Loucy (cell line): Measurements from ENCODE around the gene VASH2.
"Not testable (repeated sequence)": the region's sequence is repeated elsewhere in the genome, so short reads cannot be mapped to it uniquely, and the experiment has no call there.

ENCODE experiments used
- H2AFZ ChIP-seq: fragments of 200-600 bp; sonication (generic); 2 replicates; pipeline ENCODE4 v1.6.0; 2016; ENCODE audit warnings: antibody characterized with exemption, mild to moderate bottlenecking, low read length, moderate library complexity
- H3F3A ChIP-seq: fragments of 200-600 bp; 2 replicates; pipeline ENCODE4 v1.6.0; 2016; ENCODE audit warnings: antibody characterized with exemption, low read depth, mild to moderate bottlenecking
- H3K27me3 ChIP-seq: fragments of 200-600 bp; sonication (generic); 2 replicates; pipeline ENCODE4 v1.6.1; 2014; ENCODE audit warnings: low read length, mild to moderate bottlenecking; ENCODE audit not compliant: insufficient read depth, poor library complexity, severe bottlenecking
- H3K36me3 ChIP-seq: fragments of 200-600 bp; sonication (generic); 2 replicates; pipeline ENCODE4 v1.6.1; 2016; ENCODE audit warnings: low read length; ENCODE audit not compliant: insufficient read depth
- H3K4me1 ChIP-seq: fragments of 200-600 bp; sonication (generic); 2 replicates; pipeline ENCODE4 v1.5.1; 2014; ENCODE audit warnings: low read length, mild to moderate bottlenecking; ENCODE audit not compliant: insufficient read depth, poor library complexity, severe bottlenecking
- H3K4me2 ChIP-seq: fragments of 200-600 bp; sonication (generic); 2 replicates; pipeline ENCODE4 v1.6.0; 2014; ENCODE audit warnings: antibody characterized with exemption, low read length, low read depth, mild to moderate bottlenecking; ENCODE audit not compliant: poor library complexity, severe bottlenecking
- H3K4me3 ChIP-seq: fragments of 200-600 bp; sonication (generic); 2 replicates; pipeline ENCODE4 v1.5.1; 2014; ENCODE audit warnings: low read length, mild to moderate bottlenecking, mixed read lengths; ENCODE audit not compliant: poor library complexity, severe bottlenecking
- H3K79me2 ChIP-seq: fragments of 200-600 bp; sonication (generic); 2 replicates; pipeline ENCODE4 v1.6.1; 2014; ENCODE audit warnings: low read length; ENCODE audit not compliant: insufficient read depth
- H3K9ac ChIP-seq: fragments of 200-600 bp; sonication (generic); 2 replicates; pipeline ENCODE4 v1.6.0; 2014; ENCODE audit warnings: mild to moderate bottlenecking, low read depth, low read length, moderate library complexity; ENCODE audit not compliant: poor library complexity, severe bottlenecking
- H3K9me2 ChIP-seq: fragments of 200-600 bp; sonication (generic); replicated peaks from 2 replicates; pipeline ENCODE4 v1.6.1; 2016; ENCODE audit warnings: low read depth, low read length, mixed read lengths
- H3K9me3 ChIP-seq: fragments of 200-600 bp; sonication (generic); 2 replicates; pipeline ENCODE4 v1.6.1; 2014; ENCODE audit warnings: mild to moderate bottlenecking, antibody characterized with exemption, low read length, low read depth; ENCODE audit not compliant: insufficient read depth
- H4K20me1 ChIP-seq: fragments of 200-600 bp; sonication (generic); 2 replicates; pipeline ENCODE4 v1.6.0; 2014; ENCODE audit warnings: antibody characterized with exemption, low read length, mild to moderate bottlenecking; ENCODE audit not compliant: insufficient read depth, poor library complexity, severe bottlenecking
- CTCF ChIP-seq: fragments of 200-600 bp; sonication (generic); conservative IDR thresholded peaks from 2 replicates; pipeline ENCODE4 v1.5.1; 2014; ENCODE audit warnings: mild to moderate bottlenecking, antibody characterized with exemption, low read length
- EZH2phosphoT487 ChIP-seq: fragments of 200-600 bp; IDR thresholded peaks from 2 replicates; pipeline ENCODE4 v1.6.1; 2018; ENCODE audit warnings: antibody characterized with exemption, mild to moderate bottlenecking, moderate library complexity, borderline replicate concordance

VASH2 gene

DNA sequence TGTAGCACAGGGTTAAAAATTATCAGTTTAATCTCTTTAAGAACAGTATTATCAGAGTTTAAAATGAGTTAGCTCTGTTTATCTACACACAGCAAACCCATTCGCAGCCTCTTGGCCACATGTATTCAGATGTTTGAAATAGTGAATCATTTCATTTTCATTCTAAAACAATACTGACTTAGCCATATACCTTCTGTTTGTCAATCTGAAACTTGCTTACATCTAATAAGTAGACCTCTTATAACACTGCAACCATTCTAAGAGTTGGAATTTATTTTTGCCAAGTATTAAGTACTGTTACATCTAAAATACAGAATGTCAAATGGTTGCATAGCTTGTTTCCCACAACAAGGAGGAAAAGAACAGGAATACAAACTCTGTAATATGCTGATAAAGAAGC, 39.9 kb downstream of the VASH2 start:
- Histone ChIP-seq H3K4me2 (no peak overlapping the region), H3K9me2 (no peaks in the 10 kb centered on the region), H3K79me2 (no peaks in the 10 kb centered on the region), H3K4me3 (no peak overlapping the region), H3K9me3 (no peaks in the 10 kb centered on the region), H4K20me1 (no peaks in the 10 kb centered on the region), H3K4me1 (peaks cover 9% of the 10 kb centered on the region), H3F3A (no peaks in the 10 kb centered on the region; the same call in 1 of the 2 replicates), H3K9ac (no peak overlapping the region), H2AFZ (no peak overlapping the region), H3K27me3 (no peaks in the 10 kb centered on the region), H3K36me3 (peaks cover 29% of the 10 kb centered on the region; the same call in 1 of the 2 replicates)
- TF ChIP-seq CTCF (no peak), EZH2phosphoT487 (no peak)

- H3K79me2 ChIP-seq, H3K4me3 ChIP-seq, H3K9ac ChIP-seq, H2AFZ ChIP-seq, H3K27me3 ChIP-seq, H3F3A ChIP-seq, H3K4me2 ChIP-seq, H4K20me1 ChIP-seq, H3K9me2 ChIP-seq, H3K4me1 ChIP-seq, H3K9me3 ChIP-seq: not testable (repeated sequence)
- peaks cover 20% of the 10 kb centered on the region; the same call in 1 of the 2 replicates for H3K36me3 ChIP-seq
Observed at GRCh38 chr1:212993960-212994359, 43.6 kb downstream of the VASH2 start.

GRCh38 chr1:212994926-212995325, 44.6 kb downstream of the VASH2 start:
- no peaks in the 10 kb centered on the region for H3K9me3 ChIP-seq
- H3F3A ChIP-seq, result no peaks in the 10 kb centered on the region; the same call in 1 of the 2 replicates
- TF ChIP-seq EZH2phosphoT487 (no peak), CTCF (no peak)
- H3K36me3 ChIP-seq, result peaks cover 11% of the 10 kb centered on the region; the same call in 1 of the 2 replicates
- H3K4me2 ChIP-seq, result no peak overlapping the region
- no peaks in the 10 kb centered on the region for H4K20me1 ChIP-seq
- H2AFZ ChIP-seq, result no peak overlapping the region
- H3K9ac ChIP-seq, result no peak overlapping the region
- H3K4me3 ChIP-seq, result no peak overlapping the region
- peaks cover 4% of the 10 kb centered on the region for H3K4me1 ChIP-seq
- H3K9me2 ChIP-seq, result no peaks in the 10 kb centered on the region
- no peaks in the 10 kb centered on the region for H3K79me2 ChIP-seq
- no peaks in the 10 kb centered on the region for H3K27me3 ChIP-seq

GRCh38 chr1:213003256-213003655, 52.9 kb downstream of the VASH2 start:
- Histone ChIP-seq H2AFZ (no peak overlapping the region), H3K27me3 (no peaks in the 10 kb centered on the region), H3K36me3 (peaks cover 7% of the 10 kb centered on the region; the same call in 1 of the 2 replicates), H3K4me2 (no peak overlapping the region), H3K9ac (no peak overlapping the region), H3K4me3 (no peak overlapping the region), H3K9me3 (no peaks in the 10 kb centered on the region), H3F3A (0 out of 2 replicates have a peak, but pooled peaks cover 2% of the 10 kb centered on the region), H3K79me2 (no peaks in the 10 kb centered on the region), H3K9me2 (no peaks in the 10 kb centered on the region), H4K20me1 (no peaks in the 10 kb centered on the region), H3K4me1 (peaks cover 3% of the 10 kb centered on the region)
- no peak for TF ChIP-seq EZH2phosphoT487
- TF ChIP-seq CTCF, result no peak
